ENCODE results near the gene CDC42BPB.
"Not testable (repeated sequence)": the region's sequence is repeated elsewhere in the genome, so short reads cannot be mapped to it uniquely, and the experiment has no call there.

Gene CDC42BPB

GRCh38 chr14:103056322-103057027, 874 bp downstream of the CDC42BPB start:
- no peak for TF ChIP-seq CTCF (IDR thresholded peaks at IDR 0.05; ENCODE audit: low read depth, low read length)
- H3K9me3 ChIP-seq, result no peaks in the 10 kb centered on the region; the same call in 1 of the 2 replicates
- DNase-seq, result peak; percentile 91
- H3K27me3 ChIP-seq, result no peaks in the 10 kb centered on the region
- no peaks in the 10 kb centered on the region; the same call in 1 of the 2 replicates for H3K4me1 ChIP-seq
- peak overlapping the region; percentile 76 for H3K4me3 ChIP-seq (ENCODE audit: low read depth, low read length)
- H3K36me3 ChIP-seq, result no peaks in the 10 kb centered on the region; the same call in 1 of the 2 replicates

DNA sequence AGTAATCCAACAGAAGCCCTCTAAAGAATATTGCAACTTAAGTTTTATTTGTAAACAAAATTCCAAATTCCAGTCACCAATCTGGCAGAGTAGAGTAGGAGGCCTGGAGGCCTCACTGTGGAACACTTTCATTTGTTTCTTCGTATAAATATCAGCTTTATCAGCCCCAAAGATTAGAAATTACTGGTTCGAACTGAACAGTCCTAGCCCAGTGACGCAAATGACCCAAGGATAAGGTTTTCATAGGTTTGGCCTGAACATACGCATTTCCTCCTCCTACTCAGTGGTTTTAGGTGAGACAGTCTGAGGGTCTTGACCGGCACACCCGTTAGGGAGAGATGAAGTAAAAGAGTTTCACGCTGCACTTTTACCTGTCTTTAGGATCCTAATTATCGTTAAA, 1.7 kb downstream of the CDC42BPB start:
- Histone ChIP-seq H3K36me3 (no peaks in the 10 kb centered on the region; the same call in 1 of the 2 replicates), H3K4me3 (ENCODE audit: low read depth, low read length) (peak overlapping the region; percentile 76), H3K4me1 (no peaks in the 10 kb centered on the region; the same call in 1 of the 2 replicates), H3K27me3 (no peaks in the 10 kb centered on the region), H3K9me3 (no peaks in the 10 kb centered on the region; the same call in 1 of the 2 replicates)
- no peak for DNase-seq
- no peak for TF ChIP-seq CTCF (IDR thresholded peaks at IDR 0.05; ENCODE audit: low read depth, low read length)

DNA sequence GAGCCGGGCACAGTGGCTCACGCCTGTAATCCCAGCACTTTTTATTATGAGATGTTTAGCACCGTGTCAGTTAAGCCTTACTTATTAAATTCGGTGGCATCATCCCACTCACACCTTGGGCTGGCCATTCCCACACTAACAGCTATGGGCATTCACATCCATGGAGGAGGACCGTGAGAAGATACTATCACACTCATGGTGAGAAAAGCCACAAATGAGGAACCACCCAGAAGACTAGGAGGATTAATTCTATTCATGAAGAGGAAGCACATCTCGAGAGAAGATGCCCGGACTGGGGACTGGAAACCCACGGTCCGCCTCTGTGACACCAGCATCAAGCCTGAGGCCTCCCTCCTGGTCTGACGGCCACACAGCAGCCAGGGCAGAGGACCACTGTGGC, 4.9 kb downstream of the CDC42BPB start:
- H3K27me3 ChIP-seq, result no peaks in the 10 kb centered on the region
- DNase-seq, result no peak

GRCh38 chr14:103050935-103051334, 6.4 kb downstream of the CDC42BPB start:
- Histone ChIP-seq H3K36me3 (no peaks in the 10 kb centered on the region; the same call in 1 of the 2 replicates), H3K4me3 (ENCODE audit: low read depth, low read length) (no peak overlapping the region), H3K27me3 (no peaks in the 10 kb centered on the region), H3K9me3 (no peaks in the 10 kb centered on the region; the same call in 1 of the 2 replicates), H3K4me1 (no peaks in the 10 kb centered on the region; the same call in 1 of the 2 replicates)
- no peak for TF ChIP-seq CTCF (IDR thresholded peaks at IDR 0.05; ENCODE audit: low read depth, low read length)
- no peak for DNase-seq

More for the DNA sequence above, 4.9 kb downstream of the CDC42BPB start:
- Histone ChIP-seq H3K4me1 (no peaks in the 10 kb centered on the region; the same call in 1 of the 2 replicates), H3K4me3 (ENCODE audit: low read depth, low read length) (no peak overlapping the region), H3K36me3 (no peaks in the 10 kb centered on the region; the same call in 1 of the 2 replicates), H3K9me3 (no peaks in the 10 kb centered on the region; the same call in 1 of the 2 replicates)
- TF ChIP-seq CTCF (IDR thresholded peaks at IDR 0.05; ENCODE audit: low read depth, low read length), result no peak

GRCh38 chr14:103047453-103047852, 9.9 kb downstream of the CDC42BPB start:
- H3K27me3 ChIP-seq; DNase-seq; H3K36me3 ChIP-seq; H3K4me3 ChIP-seq (ENCODE audit: low read depth, low read length); H3K4me1 ChIP-seq; H3K9me3 ChIP-seq: not testable (repeated sequence)

GRCh38 chr14:103045371-103045869, 11.9 kb downstream of the CDC42BPB start:
- H3K27me3 ChIP-seq, result no peaks in the 10 kb centered on the region
- TF ChIP-seq CTCF (IDR thresholded peaks at IDR 0.05; ENCODE audit: low read depth, low read length), result no peak
- peaks cover 14% of the 10 kb centered on the region for H3K36me3 ChIP-seq
- H3K9me3 ChIP-seq, result no peaks in the 10 kb centered on the region; the same call in 1 of the 2 replicates
- H3K4me3 ChIP-seq (ENCODE audit: low read depth, low read length), result no peak overlapping the region
- no peak for DNase-seq
- no peaks in the 10 kb centered on the region for H3K4me1 ChIP-seq
